Hepatocyte (in vitro differentiated cells): Measurements from ENCODE around the gene HELZ2. TPM values are rescaled to one million over a fixed set of nuclear protein-coding genes. Genes with fewer than 3 reads are reported as not detected.

Experiments
- DNase-seq: peaks from one replicate; pipeline ENCODE4 v3.0.0-alpha.2; 2016; ENCODE audit warnings: low spot score
- H2AFZ ChIP-seq: fragments of 200-600 bp; sonication (generic); 2 replicates; pipeline ENCODE4 v1.6.0; 2016; ENCODE audit warnings: antibody characterized with exemption, mild to moderate bottlenecking
- H3K27ac ChIP-seq: fragments of 200-600 bp; sonication (generic); 2 replicates; pipeline ENCODE4 v1.5.1; 2016; ENCODE audit warnings: mild to moderate bottlenecking
- H3K27me3 ChIP-seq: fragments of 200-600 bp; sonication (generic); 2 replicates; pipeline ENCODE4 v1.6.1; 2016
- H3K36me3 ChIP-seq: fragments of 200-600 bp; sonication (generic); replicated peaks from 2 replicates; pipeline ENCODE4 v1.5.1; 2016; ENCODE audit warnings: low read depth; ENCODE audit not compliant: insufficient read depth
- H3K4me1 ChIP-seq: fragments of 200-600 bp; sonication (generic); 2 replicates; pipeline ENCODE4 v1.5.1; 2016; ENCODE audit warnings: mild to moderate bottlenecking, moderate library complexity; ENCODE audit not compliant: insufficient read depth
- H3K4me2 ChIP-seq: fragments of 200-600 bp; sonication (generic); 2 replicates; pipeline ENCODE4 v1.6.0; 2016
- H3K4me3 ChIP-seq: fragments of 200-600 bp; sonication (generic); 2 replicates; pipeline ENCODE4 v1.5.1; 2016; ENCODE audit warnings: mild to moderate bottlenecking
- H3K79me2 ChIP-seq: fragments of 200-600 bp; sonication (generic); 2 replicates; pipeline ENCODE4 v1.6.0; 2017; ENCODE audit warnings: mild to moderate bottlenecking
- H3K9me2 ChIP-seq: fragments of 200-600 bp; sonication (generic); replicated peaks from 2 replicates; pipeline ENCODE4 v1.6.0; 2017; ENCODE audit warnings: mild to moderate bottlenecking; ENCODE audit not compliant: insufficient read depth
- H3K9me3 ChIP-seq: fragments of 200-600 bp; sonication (generic); 2 replicates; pipeline ENCODE4 v1.5.1; 2016; ENCODE audit warnings: low read depth, mild to moderate bottlenecking
- H4K20me1 ChIP-seq: fragments of 200-600 bp; sonication (generic); 2 replicates; pipeline ENCODE4 v1.6.0; 2016; ENCODE audit warnings: mild to moderate bottlenecking; ENCODE audit not compliant: insufficient read depth, poor library complexity, severe bottlenecking
- CTCF ChIP-seq: fragments of 200-600 bp; sonication (generic); IDR thresholded peaks from 2 replicates; pipeline ENCODE4 v1.5.1; 2016; ENCODE audit warnings: antibody characterized with exemption, mild to moderate bottlenecking; ENCODE audit not compliant: poor library complexity
- EZH2 ChIP-seq: fragments of 200-600 bp; sonication (generic); IDR thresholded peaks from 2 replicates; pipeline ENCODE4 v1.6.1; 2016; ENCODE audit warnings: antibody characterized with exemption, mild to moderate bottlenecking, borderline replicate concordance
- EZH2phosphoT487 ChIP-seq: fragments of 200-600 bp; sonication (generic); IDR thresholded peaks from one replicate; pipeline ENCODE4 v1.6.1; 2018; ENCODE audit warnings: antibody characterized with exemption, mild to moderate bottlenecking, low read depth, moderate library complexity; ENCODE audit not compliant: unreplicated experiment, severe bottlenecking
- WGBS: methylation state at CpG from one replicate; pipeline ENCODE4 v1.1.6; 2016; ENCODE audit warnings: low lambda C conversion rate; ENCODE audit errors: missing lambda C conversion rate; 5-methylcytosine and 5-hydroxymethylcytosine counted together
- polyA plus RNA-seq: library from polyadenylated mRNA; unstranded; fragments of >200 nt; fragmentation: Nextera tagmentation; extraction: Ambion mirVana; gene quantifications from 2 replicates; pipeline ENCODE4 v1.2.1, GENCODE V29; 2016
- total RNA-seq: library from RNA; depleted of rRNA; stranded (reverse); fragments of >200 nt; gene quantifications from 2 replicates; pipeline ENCODE4 v1.2.3, GENCODE V29; 2014

Gene HELZ2
- total and polyA plus RNA-seq, 2 experiments from 2014 or later = 4.6 to 17.0 TPM

- H3K27me3 ChIP-seq = no peaks in the 10 kb centered on the region
- TF ChIP-seq CTCF (no peak), EZH2 (no peak), EZH2phosphoT487 (no peak)
- no peaks in the 10 kb centered on the region for H3K36me3 ChIP-seq
- H3K9me3 ChIP-seq = no peaks in the 10 kb centered on the region
- WGBS = 86% methylated on average over 19 of the region's 19 CpGs
- H3K4me3 ChIP-seq = no peak overlapping the region
- peaks cover 6% of the 10 kb centered on the region for H3K79me2 ChIP-seq
- H4K20me1 ChIP-seq = no peaks in the 10 kb centered on the region
- DNase-seq = no peak
- no peak overlapping the region for H3K4me2 ChIP-seq
- H2AFZ ChIP-seq = no peak overlapping the region
- H3K9me2 ChIP-seq = no peaks in the 10 kb centered on the region
- peaks cover 14% of the 10 kb centered on the region for H3K4me1 ChIP-seq
- no peak overlapping the region for H3K27ac ChIP-seq
Measured at GRCh38 chr20:63577317-63577894, 3.4 kb upstream of the HELZ2 start.

- no peak overlapping the region for H3K4me3 ChIP-seq
- no peaks in the 10 kb centered on the region for H3K36me3 ChIP-seq
- no peaks in the 10 kb centered on the region for H3K27me3 ChIP-seq
- WGBS = 91% methylated on average over 5 of the region's 7 CpGs
- H3K27ac ChIP-seq = no peak overlapping the region
- no peak overlapping the region for H2AFZ ChIP-seq
- no peaks in the 10 kb centered on the region for H3K9me2 ChIP-seq
- TF ChIP-seq EZH2 (no peak), CTCF (no peak), EZH2phosphoT487 (no peak)
- H3K4me1 ChIP-seq = peaks cover 14% of the 10 kb centered on the region
- H3K4me2 ChIP-seq = no peak overlapping the region
- no peak for DNase-seq
- no peaks in the 10 kb centered on the region for H3K9me3 ChIP-seq
- H4K20me1 ChIP-seq = no peaks in the 10 kb centered on the region
- peaks cover 6% of the 10 kb centered on the region for H3K79me2 ChIP-seq
Measured at GRCh38 chr20:63576311-63576710, 2.3 kb upstream of the HELZ2 start.

- no peak overlapping the region for H3K27ac ChIP-seq
- H3K4me2 ChIP-seq = peak overlapping the region; percentile 94
- H3K79me2 ChIP-seq = peaks cover 6% of the 10 kb centered on the region
Measured at GRCh38 chr20:63574829-63575743, 1.0 kb upstream of the HELZ2 start.

More at GRCh38 chr20:63574829-63575743, 1.0 kb upstream of the HELZ2 start:
- no peak overlapping the region for H3K4me3 ChIP-seq
- H2AFZ ChIP-seq = peak overlapping the region; percentile 88
- DNase-seq = no peak
- 72% methylated on average over 28 of the region's 28 CpGs for WGBS
- no peaks in the 10 kb centered on the region for H3K9me2 ChIP-seq
- no peaks in the 10 kb centered on the region for H3K27me3 ChIP-seq
- TF ChIP-seq CTCF (no peak), EZH2 (no peak), EZH2phosphoT487 (no peak)
- H3K36me3 ChIP-seq = no peaks in the 10 kb centered on the region
- no peaks in the 10 kb centered on the region for H3K9me3 ChIP-seq
- peaks cover 14% of the 10 kb centered on the region for H3K4me1 ChIP-seq
- no peaks in the 10 kb centered on the region for H4K20me1 ChIP-seq
